Mammary epithelial cell (primary cell): ENCODE data around the gene NDUFB2.

ENCODE experiments used
- CTCF ChIP-seq, 2 donors: IDR thresholded peaks in 1 of 2; conservative IDR thresholded peaks in 1 of 2; 2 replicates each; pipeline ENCODE4 v1.5.1; 2011 to 2012; ENCODE audit warnings: inconsistent platforms in 2 of 2, low read length in 2 of 2, mild to moderate bottlenecking in 2 of 2, control low read depth in 1 of 2, low read depth in 1 of 2; ENCODE audit not compliant: insufficient read depth in 1 of 2; ENCODE audit errors: extremely low read depth in 1 of 2
- EZH2 ChIP-seq: IDR thresholded peaks from 2 replicates; pipeline ENCODE4 v1.6.1; 2012; ENCODE audit warnings: low read length, inconsistent platforms, borderline replicate concordance

- TF ChIP-seq CTCF (conservative IDR thresholded peaks at IDR 0.05 in 1 of 2, IDR thresholded peaks at IDR 0.05 in 1 of 2; ENCODE audit: extremely low read depth in 1 of 2, insufficient read depth in 1 of 2, low read depth in 1 of 2, low read length in 2 of 2) (no peak), EZH2 (no peak)
Observed at GRCh38 chr7:140734729-140735128, 38.2 kb downstream of the NDUFB2 start.
